SK-N-MC (cell line): Measurements from ENCODE around the gene ADRM1.

ENCODE experiments used
- EZH2 ChIP-seq: fragments of 200-600 bp; sonication (generic); IDR thresholded peaks from one replicate; pipeline ENCODE4 v1.6.1; 2017; ENCODE audit warnings: antibody characterized with exemption
- POLR2AphosphoS5 ChIP-seq: IDR thresholded peaks from 2 replicates; pipeline ENCODE4 v1.6.1; 2012; ENCODE audit warnings: mild to moderate bottlenecking, low read depth, low read length, borderline replicate concordance

GRCh38 chr20:62342910-62343309, 40.1 kb downstream of the ADRM1 start:
- no peak for TF ChIP-seq EZH2
- no peak for TF ChIP-seq POLR2AphosphoS5
